Stimulated activated CD4-positive, alpha-beta T cell treated with anti-CD3 and anti-CD28 coated beads, Interleukin-2, amount 100 ng/mL, for 24 hours (primary cell): ENCODE results near the gene IFNK.

Source experiments
- DNase-seq, 2 donors: peaks; one replicate each; pipeline ENCODE4 v3.0.0-alpha.2; 2020

Gene IFNK

GRCh38 chr9:27573634-27574590 is 49.8 kb downstream of the IFNK start:
- peak; percentile 91 to 95 for DNase-seq
